ENCODE data around the gene SPATA21.
"Not testable (repeated sequence)": the region's sequence is repeated elsewhere in the genome, so short reads cannot be mapped to it uniquely, and the experiment has no call there.

The SPATA21 gene

DNA sequence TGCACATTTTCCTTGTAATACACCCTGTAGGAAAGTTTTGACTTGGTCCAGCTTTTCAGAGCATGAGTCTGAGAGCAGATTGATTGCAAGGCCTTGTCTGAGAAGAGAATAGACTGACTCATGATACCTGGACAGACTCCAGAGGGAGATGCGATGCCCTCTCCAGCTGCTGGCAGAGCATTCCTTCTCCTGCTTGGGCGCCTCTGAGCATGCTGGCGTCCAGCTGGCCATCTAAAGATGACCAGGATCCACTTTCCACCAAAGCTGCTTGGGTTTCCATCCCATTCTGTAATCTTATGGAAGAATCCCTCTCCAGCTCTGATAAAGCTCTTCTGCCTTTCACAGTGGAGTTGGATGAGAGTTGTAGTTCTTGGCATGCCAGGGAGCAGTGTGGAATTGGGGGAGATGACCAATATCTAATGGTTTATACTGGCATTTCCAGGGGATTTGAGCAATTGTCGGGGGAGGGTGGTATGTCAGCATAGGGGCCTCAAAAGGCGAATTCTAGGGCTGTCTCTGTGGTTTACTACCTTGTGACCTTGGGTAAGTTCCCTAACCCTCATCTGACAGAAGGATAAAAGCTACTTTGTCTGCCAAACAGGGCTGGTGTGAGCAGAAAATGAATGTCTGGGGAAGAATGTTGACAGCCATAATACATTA, 50.6 kb downstream of the SPATA21 start:
- DNase-seq (ENCODE audit: insufficient read length, low spot score) (no peak), FAIRE-seq (no peak)

DNA sequence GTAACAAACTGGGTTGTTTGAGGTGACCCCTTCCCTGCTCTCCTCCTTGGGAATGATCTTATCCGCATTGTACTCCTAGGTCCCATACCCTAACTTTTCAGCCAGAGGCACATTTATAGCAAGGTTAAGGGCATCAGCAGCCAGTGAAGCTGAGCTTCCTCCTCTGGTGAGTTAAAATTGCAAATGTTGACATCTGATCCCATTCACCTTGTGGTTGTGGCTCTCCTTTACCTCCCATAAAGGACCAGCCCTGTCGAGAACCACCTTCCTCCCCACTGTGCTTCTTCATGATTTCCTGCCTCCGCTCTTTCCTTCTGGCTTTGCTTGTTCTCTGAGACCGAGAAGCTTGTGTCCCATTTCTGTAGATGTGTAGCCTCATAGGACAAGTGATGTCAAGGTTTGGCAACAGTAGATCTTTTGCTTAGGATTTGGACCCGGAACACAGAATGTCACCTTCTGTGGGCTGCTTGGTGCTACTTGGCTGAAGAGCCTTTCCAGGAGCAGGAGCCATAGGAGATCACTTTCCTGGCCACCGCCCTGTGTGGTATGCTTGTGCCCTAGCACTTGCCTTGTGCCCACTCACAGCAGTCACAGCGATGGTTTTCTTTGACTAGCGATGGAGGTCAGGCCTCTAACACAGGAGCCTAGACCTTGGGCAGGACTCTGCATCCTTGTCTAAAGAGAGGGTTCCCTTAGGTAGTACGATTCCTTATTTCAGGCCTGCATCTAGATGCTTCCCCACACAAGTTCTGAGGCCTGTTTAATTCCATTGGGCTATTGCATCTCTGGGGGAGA, 51.4 kb downstream of the SPATA21 start:
- DNase-seq (ENCODE audit: insufficient read length, low spot score), result no peak

DNA sequence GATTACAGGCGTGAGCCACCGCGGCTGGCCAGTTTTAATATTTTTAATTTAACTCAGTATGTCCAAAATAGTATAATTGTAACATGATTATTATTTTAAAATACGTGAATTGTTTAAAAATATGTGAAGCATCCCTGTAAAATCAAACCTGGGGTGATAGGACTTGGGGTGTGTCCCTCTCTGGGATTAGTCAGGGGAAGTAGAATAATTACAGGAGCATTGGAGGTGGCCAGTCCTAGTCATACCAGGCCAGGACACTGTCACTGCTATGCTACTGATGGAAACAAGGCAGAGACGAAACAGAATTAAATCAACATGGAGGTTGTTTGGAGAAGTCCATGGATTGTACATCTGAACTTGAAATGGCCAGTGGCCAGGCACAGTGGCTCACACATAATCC, 53.3 kb downstream of the SPATA21 start:
- DNase-seq (ENCODE audit: insufficient read length, low spot score) (no peak), FAIRE-seq (no peak)

More for the DNA sequence above, 51.4 kb downstream of the SPATA21 start:
- no peak for FAIRE-seq

DNA sequence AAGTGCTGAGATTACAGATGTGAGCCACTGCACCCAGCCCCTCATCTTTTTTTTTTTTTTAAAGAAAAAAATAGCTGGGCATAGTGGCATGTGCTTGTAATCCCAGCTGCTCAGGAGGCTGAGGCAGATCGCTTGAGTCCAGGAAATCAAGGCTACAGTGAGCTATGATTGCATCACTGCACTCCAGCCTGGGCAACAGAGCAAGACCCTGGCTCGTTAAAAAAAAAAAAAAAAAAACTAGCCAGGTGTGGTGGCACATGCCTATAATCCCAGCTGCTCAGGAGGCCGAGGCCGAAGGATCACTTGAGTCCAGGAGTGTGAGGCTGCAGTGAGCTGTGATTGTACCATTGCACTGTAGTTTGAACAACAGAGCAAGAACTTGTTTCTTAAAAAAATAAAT, 56.4 kb downstream of the SPATA21 start:
- no peak for DNase-seq (ENCODE audit: insufficient read length, low spot score)
- FAIRE-seq, result no peak

DNA sequence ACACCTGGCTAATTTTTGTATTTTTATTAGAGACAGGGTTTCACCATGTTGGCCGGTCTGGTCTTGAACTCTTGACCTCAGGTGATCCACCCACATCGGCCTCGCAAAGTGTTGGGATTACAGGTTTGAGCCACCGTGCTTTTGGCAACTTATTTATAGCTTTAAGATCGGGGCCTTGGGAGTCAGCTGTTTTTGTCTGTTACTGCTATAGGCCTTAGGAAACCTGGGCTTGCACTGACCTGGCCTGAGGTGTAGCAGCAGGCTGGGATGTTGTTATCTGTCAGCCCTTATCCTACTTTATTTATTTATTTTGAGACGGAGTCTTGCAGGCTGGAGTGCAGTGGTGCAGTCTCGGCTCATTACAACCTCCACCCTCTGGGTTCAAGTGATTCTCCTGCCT, 58.8 kb downstream of the SPATA21 start:
- FAIRE-seq (no peak), DNase-seq (ENCODE audit: insufficient read length, low spot score) (no peak)

DNA sequence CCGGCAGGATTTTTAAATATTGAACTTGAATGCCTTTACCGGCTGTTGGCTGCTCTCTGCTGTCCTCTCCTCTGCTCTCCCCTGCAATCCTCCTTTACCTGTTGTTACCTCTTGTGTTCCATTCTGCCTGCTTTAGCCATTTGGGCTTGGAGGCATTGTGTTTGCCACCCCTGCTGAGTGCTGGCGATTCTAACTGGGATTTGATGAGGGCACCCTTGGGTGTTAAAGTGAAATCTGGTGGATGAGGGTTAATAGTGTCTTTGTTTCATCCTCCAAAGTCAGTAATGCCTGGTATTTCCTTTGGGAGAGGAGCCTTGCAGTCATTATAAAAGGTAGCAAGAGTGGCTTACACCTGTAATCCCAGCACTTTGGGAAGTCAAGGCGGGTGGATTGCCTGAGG, 60.3 kb downstream of the SPATA21 start:
- FAIRE-seq (no peak), DNase-seq (ENCODE audit: insufficient read length, low spot score) (no peak)

DNA sequence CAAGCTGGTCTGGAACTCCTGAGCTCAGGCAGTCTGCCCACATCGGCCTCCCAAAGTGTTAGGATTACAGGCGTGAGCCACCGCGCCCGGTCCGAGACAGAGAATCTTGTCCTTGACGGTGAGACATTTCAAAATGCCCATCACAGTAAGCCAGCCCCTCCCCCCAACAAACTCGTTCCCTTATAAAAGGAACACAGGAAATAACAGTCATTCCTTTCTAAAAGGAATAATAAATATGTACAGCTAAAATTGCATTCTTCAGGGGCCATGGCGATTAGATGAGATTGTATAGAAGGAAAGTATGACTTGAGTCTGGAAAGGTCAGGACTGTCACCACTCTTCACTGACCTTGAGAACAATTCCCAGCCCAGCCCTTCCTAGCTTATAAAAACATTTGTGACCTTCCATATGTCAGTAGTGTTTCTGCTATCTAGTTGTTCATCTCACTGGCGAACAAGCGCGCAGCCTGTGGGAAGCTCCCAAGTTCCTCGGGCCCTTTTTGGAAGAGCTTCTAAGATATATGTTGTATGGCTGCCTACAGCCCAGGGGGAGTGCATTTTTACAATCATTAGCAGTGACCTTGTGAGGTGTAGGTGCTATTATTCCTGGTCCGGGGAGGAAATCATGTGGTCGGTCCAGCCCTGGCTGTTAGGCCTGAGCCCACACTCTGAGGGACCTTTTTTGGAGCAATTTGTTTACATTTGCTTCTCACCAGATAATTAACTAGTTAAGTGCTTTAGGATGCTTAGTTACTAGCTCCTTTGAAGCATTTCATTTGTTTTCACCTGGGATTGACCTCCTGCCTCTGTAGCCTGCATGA, 61.5 kb downstream of the SPATA21 start:
- FAIRE-seq, result no peak

DNA sequence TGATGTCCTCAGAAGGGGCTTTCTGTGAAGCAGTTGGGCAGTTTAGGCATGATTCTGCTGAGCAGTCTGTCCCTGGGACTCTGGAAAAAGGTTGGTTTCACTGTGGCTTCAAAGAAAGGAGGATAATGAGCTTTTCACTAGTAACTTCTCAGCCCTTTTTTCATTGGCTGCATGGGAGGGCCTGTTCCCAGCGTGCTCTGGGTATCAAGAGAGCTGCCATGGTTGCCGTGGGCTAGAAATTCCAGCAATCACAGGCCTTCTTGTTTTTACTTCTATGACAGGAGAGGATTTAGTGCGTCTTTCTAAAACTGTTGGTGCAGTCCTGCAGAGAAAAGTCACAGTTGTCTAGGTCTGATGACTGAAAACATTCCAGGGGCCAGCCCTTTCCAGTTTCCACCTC, 63.0 kb downstream of the SPATA21 start:
- FAIRE-seq (no peak), DNase-seq (ENCODE audit: insufficient read length, low spot score) (no peak)

More for the DNA sequence above, 61.5 kb downstream of the SPATA21 start:
- no peak for DNase-seq (ENCODE audit: insufficient read length, low spot score)

DNA sequence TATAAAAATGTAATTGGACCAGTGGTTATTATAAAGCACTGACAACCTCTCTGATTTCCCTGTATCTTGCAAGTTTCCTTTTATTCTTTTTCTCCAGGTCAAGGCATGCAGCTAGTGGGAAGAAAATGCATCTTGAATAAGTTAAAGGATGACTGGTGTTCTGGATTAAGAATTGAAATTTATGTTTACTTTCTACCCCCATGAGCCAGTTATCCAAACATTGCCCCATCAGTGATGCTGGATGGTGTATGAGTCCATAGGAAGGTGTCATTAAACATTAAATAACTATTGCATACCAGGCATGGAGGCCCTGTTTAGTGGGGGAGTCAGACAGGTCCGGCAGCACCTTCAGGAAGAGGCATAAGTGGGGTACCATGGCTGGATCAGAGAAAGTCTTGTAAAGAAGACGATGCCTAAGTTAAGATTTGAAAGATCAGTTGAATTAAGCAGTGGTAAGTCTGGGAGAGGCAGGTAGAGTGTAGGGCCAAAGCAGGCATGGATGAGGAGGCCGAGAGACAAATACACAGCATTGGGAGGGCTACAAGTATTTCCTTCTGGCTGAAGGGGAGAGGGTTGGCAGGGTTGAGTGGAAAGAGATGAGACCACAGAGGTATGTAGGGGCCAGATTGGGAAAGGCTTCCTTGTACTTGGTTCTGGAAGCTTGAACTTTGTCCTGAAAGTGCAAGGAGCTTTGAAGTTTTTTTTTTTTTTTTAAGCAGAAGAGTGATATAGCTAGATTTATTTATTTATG, 64.5 kb downstream of the SPATA21 start:
- DNase-seq (ENCODE audit: insufficient read length, low spot score) (no peak), FAIRE-seq (no peak)

DNA sequence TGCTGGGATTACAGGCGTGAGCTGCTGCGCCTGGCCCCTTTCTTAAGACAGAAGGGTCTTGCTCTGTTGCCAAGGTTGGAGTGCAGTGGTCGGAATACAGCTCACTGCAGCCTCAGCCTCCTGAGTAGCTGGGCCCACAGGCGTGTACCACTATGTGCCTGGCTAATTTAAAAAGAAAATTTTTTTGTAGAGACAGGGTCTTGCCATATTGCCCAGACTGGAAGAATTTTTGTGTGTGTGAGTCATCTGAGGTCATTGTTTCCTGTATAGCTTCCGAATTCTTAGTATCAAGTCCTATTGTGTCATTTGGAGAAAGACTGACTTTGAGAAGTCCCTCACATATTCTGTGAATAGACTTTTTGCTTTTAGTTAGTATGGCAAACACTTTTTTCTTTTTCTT, 65.5 kb downstream of the SPATA21 start:
- no peak for DNase-seq (ENCODE audit: insufficient read length, low spot score)

DNA sequence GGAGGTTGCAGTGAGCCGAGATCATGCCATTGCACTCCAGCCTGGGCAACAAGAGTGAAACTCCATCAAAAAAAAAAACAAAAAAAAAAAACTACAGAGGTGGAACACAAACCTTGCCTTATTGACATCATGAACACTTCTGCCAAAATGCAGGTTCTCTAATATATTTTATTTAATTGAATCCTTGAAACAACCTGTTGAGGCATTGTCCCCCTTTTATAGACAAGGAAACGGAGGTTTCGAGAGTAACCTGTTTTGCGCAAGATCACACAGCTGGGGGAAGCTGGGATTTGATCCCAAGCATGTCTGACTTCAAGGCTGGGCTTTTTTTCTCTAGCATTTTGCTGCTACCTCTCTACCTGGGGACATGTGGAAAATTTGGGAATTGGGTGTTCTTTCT, 67.4 kb downstream of the SPATA21 start:
- FAIRE-seq (no peak), DNase-seq (ENCODE audit: insufficient read length, low spot score) (no peak)

More for the DNA sequence above, 65.5 kb downstream of the SPATA21 start:
- FAIRE-seq, result no peak

DNA sequence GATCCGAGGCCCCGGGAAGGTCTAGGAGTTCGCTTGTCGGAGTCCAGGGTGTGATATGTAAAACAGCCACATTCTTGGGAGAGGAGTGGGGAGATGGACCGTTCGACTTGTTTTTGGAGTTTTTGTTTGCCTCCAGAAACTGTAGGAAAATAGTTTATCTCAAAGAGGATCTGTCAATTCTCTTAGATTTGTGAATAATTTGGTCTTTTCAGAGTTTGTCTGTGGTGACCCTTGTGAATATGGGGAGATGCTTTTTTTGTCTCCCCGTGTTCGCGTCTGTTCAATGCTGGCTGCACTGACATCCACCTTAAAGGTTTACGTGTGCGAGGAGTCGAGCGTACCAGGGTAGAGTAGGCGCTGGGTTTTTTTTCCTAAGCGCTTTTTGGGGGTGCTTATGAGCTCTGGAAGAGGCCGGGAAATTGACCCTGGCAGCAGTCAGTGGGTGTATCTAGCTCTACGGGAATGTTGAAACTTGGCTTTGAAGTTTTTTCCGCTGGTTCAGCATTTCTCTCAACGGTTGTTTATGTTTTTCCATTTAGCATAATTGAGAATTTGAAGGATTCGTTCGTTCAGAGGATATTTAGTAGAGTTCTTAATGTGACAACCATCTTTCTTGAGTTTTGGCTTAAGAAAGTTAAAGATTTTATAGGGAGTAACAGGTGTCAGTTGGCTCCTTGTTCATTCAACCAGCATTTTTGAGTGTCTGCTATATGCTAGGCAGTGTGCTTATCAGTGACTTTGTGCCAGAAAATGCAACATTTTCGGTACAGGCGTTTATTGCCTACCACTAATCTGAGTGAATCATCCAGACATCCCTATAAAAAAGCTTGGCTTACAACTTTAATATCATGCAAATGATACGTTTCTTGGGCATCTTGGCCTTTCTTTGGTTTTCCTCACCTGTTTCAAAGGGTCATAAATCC, 69.0 kb downstream of the SPATA21 start:
- peak; percentile 45 for FAIRE-seq
- DNase-seq (ENCODE audit: insufficient read length, low spot score), result no peak

DNA sequence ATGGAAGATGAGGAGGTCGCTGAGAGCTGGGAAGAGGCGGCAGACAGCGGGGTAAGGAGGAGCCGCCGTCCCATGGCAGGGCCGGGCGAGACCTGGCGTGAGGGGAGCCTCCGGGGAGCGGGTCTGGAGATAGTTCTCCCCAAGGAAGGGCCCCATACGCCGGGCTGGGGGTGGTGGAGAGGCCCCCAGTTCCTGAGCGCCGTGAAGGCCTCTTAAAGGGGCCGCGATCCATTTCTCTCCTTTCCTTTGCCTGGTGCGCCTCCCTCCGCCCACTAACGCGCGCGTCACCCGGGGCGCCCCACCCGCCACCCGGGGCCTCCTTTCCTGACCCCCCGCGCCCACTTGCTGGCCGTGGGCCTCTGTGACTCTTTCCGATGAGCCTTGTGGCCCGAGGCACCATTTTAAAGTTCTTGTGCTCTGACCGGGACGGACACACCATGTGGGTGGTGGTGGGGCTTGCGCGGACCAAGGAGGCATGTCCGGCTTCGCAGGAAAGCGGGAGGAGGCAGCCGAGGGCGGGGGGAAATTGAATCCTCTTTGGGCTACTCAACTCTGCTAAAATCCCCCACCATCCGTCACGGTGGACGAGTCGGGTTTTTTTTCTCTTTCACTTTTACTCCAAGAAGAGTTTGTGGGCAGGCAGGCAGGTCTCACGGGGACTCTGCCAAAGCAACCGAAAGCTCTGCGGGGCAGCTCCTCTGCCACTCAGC, 69.8 kb downstream of the SPATA21 start:
- DNase-seq (ENCODE audit: insufficient read length, low spot score), result peak; percentile 68
- peak; percentile 93 for FAIRE-seq

DNA sequence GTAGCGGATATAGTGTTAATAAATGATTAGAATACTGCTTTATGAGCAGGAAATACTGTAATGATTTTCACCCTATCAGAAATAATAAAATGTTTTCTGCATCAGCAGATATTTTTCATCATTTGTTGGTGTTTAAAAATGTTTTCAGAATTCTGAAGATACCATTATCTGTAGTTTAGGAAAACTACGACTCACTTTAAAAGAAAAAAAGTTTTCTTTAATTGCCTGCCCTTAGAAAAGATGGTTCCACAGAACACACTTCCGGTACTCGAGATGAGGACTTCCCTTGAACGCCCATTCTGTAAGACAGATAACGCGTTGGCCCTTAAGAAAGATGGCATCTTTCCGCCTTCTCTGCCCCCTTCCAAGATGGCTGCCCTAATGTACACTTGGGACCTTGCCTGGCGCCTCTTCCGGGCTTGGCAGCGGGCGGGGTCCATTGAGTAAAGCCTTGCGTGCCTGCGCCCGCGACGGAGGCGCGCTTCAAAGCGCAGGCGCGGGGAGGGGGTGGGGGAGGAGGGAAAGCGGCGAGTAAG, 70.4 kb downstream of the SPATA21 start, which contains the start of gene SZRD1:
SZRD1 (plus strand) TSS at position 521 of the 536 bp plus-strand sequence. CDS start 16 bp downstream, outside the sequence.
- peak; percentile 91 for FAIRE-seq
- peak; percentile 41 for DNase-seq (ENCODE audit: insufficient read length, low spot score)

DNA sequence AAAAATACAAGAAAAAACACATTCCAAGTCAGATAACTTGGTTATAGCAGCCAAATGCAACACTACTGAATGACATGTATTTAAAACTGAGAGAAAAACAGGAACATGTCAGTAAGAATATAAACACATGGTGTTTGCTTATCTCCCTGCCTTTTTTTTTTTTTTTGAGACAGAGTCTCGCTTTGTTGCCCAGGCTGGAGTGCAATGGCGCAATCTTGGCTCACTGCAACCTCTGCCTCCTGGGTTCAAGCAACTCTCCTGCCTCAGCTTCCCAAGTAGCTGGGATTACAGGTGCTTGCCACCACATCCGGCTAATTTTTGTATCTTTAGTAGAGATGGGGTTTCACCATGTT, 72.1 kb downstream of the SPATA21 start:
- DNase-seq (ENCODE audit: insufficient read length, low spot score); FAIRE-seq: not testable (repeated sequence)

DNA sequence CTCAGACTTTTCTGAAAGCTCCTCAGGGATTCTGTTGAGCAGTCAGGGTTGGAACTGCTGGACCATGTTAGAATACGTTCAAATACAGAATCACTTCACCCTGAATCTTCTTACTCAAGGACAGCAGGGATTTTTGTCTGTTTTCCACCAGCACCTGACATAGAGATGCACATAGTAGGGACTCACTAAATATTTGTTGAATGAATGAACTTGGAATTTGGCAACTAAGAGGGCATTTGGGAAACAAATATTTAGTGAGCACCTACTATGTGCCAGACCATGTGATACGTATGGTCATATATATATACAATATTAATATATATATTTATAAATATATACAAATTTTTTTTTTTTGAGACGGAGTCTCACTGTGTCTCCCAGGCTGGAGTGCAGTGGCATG, 80.4 kb downstream of the SPATA21 start:
- FAIRE-seq (no peak), DNase-seq (ENCODE audit: insufficient read length, low spot score) (no peak)

DNA sequence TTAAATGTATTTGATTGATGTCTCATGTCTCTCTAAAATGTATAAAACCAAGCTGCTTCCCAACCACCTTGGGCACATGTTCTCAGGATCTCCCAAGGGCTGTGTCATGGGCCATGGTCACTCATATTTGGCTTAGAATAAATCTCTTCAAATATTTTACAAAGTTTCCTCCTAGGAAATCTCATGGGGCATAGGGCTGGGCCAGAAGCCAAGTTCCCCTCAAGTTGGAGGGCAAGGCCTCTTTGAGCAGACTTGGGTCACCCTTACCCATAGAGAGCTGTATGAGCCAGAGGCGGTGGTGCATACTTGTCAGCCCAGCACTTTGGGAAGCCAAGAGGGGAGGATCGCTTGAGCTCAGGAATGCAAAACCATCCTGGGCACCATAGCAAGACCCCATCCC, 82.6 kb downstream of the SPATA21 start:
- no peak for DNase-seq (ENCODE audit: insufficient read length, low spot score)
- no peak for FAIRE-seq

DNA sequence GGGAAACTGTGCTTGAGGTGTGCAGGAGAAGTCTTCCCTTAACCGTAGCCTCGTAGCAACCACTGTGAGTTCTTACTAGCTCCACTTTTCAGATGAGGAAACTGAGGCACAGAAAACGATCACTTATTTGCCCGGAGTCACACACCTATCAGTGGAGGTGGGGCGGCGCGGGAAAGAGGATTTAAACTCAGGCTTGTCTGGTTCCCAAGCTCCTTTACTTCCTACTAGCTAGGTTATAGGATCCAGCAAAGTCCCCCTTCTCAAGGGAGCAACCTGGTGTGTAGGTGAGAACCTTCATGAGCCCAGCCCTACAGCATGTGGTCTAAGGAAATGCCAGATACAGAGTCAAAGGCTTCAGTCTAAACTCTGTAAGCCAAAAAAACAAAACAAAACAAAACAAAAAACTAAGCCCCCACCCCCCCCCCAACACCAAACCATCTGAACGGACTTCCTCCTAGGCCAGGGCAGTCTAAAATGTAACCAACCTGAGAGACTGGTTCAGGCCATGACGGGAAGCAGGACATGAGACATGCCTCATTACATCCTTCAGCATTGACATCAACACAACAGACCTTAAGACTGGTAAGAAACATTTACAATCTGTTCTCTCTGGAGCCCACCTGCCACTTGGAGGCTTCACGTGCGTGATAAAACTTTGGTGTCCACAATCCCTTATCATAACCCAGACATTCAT, 84.2 kb downstream of the SPATA21 start:
- FAIRE-seq, result peak; percentile 53

More for the DNA sequence above, 84.2 kb downstream of the SPATA21 start:
- DNase-seq (ENCODE audit: insufficient read length, low spot score), result no peak

All from GM19239 (cell line).